HUDEP-2 (cell line): ENCODE data around the gene FAAP20.

Experiments used
- DNase-seq, 76 experiments: peaks; one replicate each; lab custom pipeline; 2025; ENCODE audit not compliant: unreplicated experiment in 76 of 76; lab: John Stamatoyannopoulos, UW

Gene FAAP20

DNA sequence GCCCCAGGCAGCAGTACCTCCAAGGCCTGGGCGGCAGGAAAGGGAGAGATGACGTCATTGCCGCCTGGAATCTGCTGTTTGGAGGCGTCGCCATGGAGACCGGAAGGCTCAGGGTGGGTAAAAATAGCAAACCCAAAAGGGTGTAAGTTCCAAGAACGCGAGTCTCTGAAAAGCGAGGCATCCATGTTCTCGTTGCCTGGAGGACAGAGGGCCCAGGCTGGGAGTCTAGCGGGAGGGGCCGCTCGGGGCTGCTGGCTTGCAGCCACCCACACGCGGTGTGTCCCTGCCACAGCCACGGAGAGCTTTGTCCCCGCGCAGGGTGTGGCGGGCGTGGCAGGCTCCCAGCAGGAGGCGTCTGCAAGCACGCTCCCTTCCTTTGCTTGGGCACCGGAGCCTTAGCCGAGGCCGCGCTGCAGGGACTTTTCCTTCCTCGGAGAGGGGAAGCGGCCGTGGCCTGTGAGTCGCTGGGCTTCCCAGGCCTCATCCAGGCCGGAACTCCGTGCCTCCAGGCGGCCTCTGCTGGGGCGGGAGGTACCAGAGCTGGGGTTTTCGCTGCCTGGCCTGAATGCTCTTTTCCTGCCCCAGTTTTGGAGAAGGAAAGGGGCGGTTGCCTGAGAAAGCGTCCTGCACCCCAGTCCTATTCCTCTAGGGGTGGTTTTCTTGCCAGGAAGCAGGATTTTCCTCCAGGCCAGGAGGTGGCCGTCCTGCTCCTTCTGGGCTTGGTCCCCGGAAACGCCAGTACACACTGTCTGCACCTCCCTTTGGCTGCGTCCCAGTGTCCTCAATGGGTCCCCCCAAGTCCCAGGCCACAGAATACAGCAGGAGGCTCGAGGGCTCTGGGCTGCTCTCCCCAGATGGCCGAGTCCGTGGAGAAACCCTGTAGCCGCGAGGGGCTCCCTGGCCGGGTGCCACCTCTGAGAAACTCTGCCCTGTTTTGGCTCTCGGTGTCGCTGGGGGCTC lies 18.2 kb upstream of the FAAP20 start:
- DNase-seq, result peak in 58 of 76 experiments; percentile 8 to 69 (median 47)

DNA sequence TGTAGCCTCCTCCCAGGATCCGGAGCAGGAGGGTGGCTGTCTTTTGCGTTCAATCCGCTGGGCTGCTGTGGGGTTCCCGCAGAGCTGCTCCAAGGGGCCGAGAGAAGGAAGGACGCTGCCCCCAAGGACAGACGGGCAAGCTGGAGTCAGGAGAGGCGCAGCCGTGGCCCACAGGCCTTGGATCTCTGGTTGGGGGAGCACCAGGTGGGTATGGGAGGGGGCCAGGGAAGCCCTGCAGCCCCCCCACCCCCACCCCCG lies 17.6 kb upstream of the FAAP20 start:
- DNase-seq, result no peak

- DNase-seq, result no peak
These were observed 16.2 kb upstream of the FAAP20 start for GRCh38 chr1:2210786-2211185.

- no peak for DNase-seq
These were observed 15.6 kb upstream of the FAAP20 start for GRCh38 chr1:2210084-2210653.

- DNase-seq, result no peak
These were observed 15.0 kb upstream of the FAAP20 start for GRCh38 chr1:2209400-2210083.

- no peak for DNase-seq
These were observed 14.0 kb upstream of the FAAP20 start for GRCh38 chr1:2208309-2209239.

GRCh38 chr1:2206813-2207487 lies 12.4 kb upstream of the FAAP20 start:
- peak in 53 of 76 experiments; percentile 7 to 68 (median 44) for DNase-seq

- peak in 73 of 76 experiments; percentile 6 to 97 (median 91) for DNase-seq
These were observed 10.8 kb upstream of the FAAP20 start for GRCh38 chr1:2205191-2205952.

GRCh38 chr1:2204415-2205190 lies 10.0 kb upstream of the FAAP20 start:
- peak in 58 of 76 experiments; percentile 15 to 97 (median 84) for DNase-seq

DNA sequence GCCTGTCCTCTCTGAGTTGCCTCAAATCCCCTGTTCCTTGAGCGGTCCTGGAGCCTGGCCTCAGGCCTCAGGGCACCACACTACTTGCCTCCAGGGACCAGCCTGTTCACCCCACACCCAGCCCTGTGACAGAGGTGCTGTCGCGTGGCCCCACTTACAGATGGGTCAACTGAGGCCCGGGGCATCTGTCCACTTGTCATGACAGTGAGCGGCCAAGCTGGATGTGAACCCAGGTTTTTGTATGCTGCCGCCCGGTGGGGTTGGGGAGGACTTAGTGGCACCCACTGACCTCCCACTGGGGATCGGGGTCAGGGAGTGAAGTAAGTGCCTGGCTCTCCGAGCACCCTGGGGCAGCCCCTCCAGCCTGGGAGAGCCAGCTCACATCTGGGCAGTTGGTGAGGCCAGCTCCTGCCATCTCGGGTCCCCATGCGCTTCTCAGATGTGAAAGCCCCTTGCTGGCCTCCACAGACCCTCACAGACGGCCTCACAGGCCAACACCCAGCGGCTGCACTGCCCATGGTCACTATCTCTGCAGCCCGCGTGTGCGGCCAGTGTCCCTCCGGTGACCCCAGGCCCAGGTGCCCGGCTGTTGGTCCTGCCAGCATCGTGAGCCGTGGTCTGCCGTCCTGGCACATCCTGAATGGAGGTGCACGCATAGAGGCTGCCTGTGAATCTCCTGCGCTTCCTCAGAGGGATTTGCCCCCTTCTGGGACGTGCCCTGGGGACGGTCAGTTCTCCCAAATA lies 9.3 kb upstream of the FAAP20 start:
- no peak for DNase-seq

GRCh38 chr1:2202843-2203601 lies 8.4 kb upstream of the FAAP20 start:
- DNase-seq, result no peak

GRCh38 chr1:2202008-2202575 lies 7.5 kb upstream of the FAAP20 start:
- DNase-seq, result no peak

GRCh38 chr1:2201062-2201461 lies 6.5 kb upstream of the FAAP20 start:
- no peak for DNase-seq

DNA sequence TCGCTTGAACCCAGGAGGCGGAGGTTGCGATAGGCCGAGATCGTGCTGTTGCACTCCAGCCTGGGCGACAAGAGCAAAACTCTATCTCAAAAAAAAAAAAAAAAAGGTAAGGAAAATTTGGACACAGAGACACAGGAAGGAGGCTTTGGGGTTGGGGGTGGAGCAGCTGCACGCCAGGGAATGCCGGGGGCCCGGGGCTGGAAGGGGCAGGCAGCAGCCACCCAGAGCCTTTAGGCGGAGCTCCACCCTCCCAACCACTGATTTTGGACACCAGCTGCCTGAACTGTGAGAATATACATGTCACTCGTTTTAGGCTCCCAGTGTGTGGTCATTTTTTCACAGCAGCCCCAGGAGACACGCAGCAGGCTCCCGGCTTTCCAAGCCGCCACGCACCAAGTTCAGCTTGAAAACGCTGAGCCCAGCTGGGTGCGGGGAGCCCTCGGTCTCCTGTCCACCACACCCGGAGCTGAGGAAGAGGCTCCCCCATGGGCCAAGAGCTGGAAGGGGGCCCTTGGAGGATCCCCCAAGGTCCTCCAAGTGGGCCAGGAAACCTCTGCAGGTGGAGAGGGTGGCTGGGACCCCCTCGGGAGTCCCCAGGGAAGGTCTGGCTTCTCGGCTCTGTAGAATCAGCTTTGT lies 5.9 kb upstream of the FAAP20 start:
- DNase-seq, result no peak

DNA sequence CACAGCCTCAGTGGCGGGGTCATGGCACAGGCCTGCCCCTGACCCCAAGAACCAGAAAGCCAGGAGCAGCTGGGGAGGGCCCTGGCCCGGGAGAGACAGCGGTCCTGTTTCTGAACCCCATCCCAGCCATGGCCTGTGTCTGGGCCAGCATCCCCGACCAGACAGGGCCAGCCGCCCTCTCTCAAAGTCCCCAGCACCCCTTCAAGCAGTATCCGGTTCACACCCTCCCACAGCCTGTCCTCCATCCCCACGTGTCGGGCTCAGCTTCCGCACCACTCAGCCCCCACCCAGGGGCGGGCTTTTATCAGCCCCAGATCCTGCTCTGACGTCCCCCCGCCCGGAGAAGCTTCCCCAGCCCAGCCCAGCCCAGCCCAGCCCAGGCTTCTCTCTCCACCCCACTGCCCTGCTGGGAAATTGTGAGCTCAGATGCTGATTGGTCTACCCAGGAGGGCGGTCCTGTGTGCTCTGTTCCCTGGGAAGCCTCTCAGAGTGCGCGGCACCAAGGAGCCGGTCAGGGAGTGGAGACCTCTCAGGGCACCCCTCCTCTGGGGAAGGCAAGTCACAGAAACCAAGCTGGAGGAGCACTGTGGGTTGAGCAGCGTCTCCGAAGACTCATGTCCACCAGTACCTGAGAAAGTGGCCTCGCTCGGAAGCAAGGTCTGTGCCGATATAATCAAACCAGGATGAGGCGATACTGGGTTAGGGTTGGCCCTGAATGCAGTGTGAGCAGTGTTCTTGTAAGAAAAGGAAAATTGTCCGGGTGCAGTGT lies 4.7 kb upstream of the FAAP20 start:
- DNase-seq, result peak in 75 of 76 experiments; percentile 20 to 96 (median 91)

GRCh38 chr1:2198571-2198970 lies 4.0 kb upstream of the FAAP20 start:
- peak in 1 of 76 experiments; percentile 54 for DNase-seq
